WERI-Rb-1 (cell line): ENCODE results near the gene FAM200B.
"Not testable (repeated sequence)": the region's sequence is repeated elsewhere in the genome, so short reads cannot be mapped to it uniquely, and the experiment has no call there.

Experiments
- DNase-seq: peaks from one replicate; pipeline ENCODE4 v3.0.0-alpha.2; 2020
- H3K27ac ChIP-seq: fragments of 250-450 bp; sonication (Bioruptor Pico); 2 replicates; pipeline ENCODE4 v1.5.1; 2020; ENCODE audit warnings: mild to moderate bottlenecking, moderate library complexity
- H3K27me3 ChIP-seq: fragments of 250-450 bp; sonication (Bioruptor Pico); 2 replicates; pipeline ENCODE4 v1.5.1; 2021; ENCODE audit warnings: mild to moderate bottlenecking, low read depth, moderate library complexity; ENCODE audit not compliant: insufficient read depth, severe bottlenecking
- H3K36me3 ChIP-seq: fragments of 250-450 bp; sonication (Bioruptor Pico); 2 replicates; pipeline ENCODE4 v1.5.1; 2020; ENCODE audit warnings: mild to moderate bottlenecking, moderate library complexity
- H3K4me3 ChIP-seq: 2 replicates; pipeline ENCODE4 v1.5.1; 2011; ENCODE audit warnings: low read depth, mild to moderate bottlenecking, control low read depth, low read length
- H3K9me3 ChIP-seq: fragments of 250-450 bp; sonication (Bioruptor Pico); 2 replicates; pipeline ENCODE4 v1.5.1; 2021; ENCODE audit warnings: mild to moderate bottlenecking, moderate library complexity; ENCODE audit not compliant: severe bottlenecking
- TF ChIP-seq, protein P1 (sequence below): IDR thresholded peaks from 2 replicates; pipeline ENCODE4 v1.5.1; 2011; ENCODE audit warnings: low read depth, mild to moderate bottlenecking, control low read depth, inconsistent platforms, low read length

FAM200B gene

DNA sequence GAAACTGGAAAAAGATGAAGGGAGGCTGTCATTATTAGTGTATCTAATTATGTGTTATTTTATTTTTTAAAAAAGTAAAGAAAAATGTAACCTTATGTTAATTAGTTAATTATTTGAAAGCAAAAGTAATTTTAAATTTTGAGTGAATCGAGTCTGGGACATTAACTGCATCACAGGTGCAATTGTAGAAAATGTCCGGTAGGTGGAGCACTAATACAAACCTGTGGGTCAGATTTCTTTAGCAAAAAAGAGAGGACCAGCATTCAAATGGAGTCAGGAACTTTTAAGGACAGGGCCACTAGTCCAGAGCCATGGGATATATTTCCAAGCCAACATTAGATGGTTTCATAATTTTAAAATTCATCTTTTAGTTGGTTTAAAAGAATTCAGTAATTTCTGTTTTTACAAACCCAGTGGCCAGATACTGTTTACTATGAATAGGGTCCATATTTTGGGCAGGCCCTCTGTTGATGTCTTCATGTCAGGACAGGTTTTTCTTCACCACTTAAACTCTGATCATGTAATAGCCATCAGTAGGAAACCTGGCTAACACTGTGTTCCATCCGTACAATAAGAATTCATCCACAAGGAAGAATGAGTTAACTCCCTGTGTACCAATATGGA lies 48.4 kb downstream of the FAM200B start:
- TF ChIP-seq, protein P1, sequence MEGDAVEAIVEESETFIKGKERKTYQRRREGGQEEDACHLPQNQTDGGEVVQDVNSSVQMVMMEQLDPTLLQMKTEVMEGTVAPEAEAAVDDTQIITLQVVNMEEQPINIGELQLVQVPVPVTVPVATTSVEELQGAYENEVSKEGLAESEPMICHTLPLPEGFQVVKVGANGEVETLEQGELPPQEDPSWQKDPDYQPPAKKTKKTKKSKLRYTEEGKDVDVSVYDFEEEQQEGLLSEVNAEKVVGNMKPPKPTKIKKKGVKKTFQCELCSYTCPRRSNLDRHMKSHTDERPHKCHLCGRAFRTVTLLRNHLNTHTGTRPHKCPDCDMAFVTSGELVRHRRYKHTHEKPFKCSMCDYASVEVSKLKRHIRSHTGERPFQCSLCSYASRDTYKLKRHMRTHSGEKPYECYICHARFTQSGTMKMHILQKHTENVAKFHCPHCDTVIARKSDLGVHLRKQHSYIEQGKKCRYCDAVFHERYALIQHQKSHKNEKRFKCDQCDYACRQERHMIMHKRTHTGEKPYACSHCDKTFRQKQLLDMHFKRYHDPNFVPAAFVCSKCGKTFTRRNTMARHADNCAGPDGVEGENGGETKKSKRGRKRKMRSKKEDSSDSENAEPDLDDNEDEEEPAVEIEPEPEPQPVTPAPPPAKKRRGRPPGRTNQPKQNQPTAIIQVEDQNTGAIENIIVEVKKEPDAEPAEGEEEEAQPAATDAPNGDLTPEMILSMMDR: peak; percentile 68
- no peak overlapping the region for H3K27ac ChIP-seq
- no peak overlapping the region for H3K4me3 ChIP-seq

DNA sequence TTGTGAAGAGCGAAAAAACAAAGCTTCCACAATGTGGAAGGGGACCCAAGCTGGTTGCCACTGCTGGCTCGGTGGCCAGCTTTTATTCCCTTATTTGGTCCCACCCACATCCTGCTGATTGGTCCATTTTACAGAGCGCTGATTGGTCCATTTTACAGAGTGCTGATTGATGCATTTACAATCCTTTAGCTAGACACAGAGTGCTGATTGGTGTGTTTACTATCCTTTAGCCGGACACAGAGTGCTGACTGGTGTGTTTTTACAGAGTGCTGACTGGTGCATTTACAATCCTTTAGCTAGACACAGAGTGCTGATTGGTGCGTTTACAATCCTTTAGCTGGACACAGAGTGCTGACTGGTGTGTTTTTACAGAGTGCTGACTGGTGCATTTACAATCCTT lies 51.4 kb downstream of the FAM200B start:
- H3K9me3 ChIP-seq, H3K36me3 ChIP-seq, H3K27me3 ChIP-seq, H3K4me3 ChIP-seq, DNase-seq, H3K27ac ChIP-seq: not testable (repeated sequence)

More for the DNA sequence above, 48.4 kb downstream of the FAM200B start:
- DNase-seq: peak; percentile 16
- no peaks in the 10 kb centered on the region for H3K9me3 ChIP-seq
- H3K36me3 ChIP-seq: no peaks in the 10 kb centered on the region
- H3K27me3 ChIP-seq: no peaks in the 10 kb centered on the region

DNA sequence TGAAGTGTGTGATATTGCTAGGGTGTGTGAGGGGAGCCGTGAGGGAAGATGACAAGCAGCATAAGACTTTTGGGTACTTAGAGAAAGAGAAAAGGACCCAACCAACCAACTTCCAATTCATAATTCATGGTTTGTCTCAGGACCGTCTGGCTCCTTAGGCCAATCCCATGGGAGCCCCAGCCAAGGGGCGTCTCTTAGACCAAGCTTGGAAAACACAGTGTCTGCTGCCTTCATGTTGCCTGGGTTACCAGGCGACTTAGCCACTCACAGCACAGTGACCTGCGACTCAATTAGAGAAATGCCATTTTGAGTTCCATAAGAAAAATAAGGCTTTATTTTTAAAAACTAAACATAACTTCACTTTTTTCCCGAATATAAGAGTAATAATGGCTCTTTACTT lies 53.9 kb downstream of the FAM200B start:
- TF ChIP-seq, protein P1: no peak
- Histone ChIP-seq H3K9me3 (no peaks in the 10 kb centered on the region), H3K36me3 (no peaks in the 10 kb centered on the region), H3K27ac (no peak overlapping the region), H3K27me3 (no peaks in the 10 kb centered on the region), H3K4me3 (no peak overlapping the region)
- no peak for DNase-seq

DNA sequence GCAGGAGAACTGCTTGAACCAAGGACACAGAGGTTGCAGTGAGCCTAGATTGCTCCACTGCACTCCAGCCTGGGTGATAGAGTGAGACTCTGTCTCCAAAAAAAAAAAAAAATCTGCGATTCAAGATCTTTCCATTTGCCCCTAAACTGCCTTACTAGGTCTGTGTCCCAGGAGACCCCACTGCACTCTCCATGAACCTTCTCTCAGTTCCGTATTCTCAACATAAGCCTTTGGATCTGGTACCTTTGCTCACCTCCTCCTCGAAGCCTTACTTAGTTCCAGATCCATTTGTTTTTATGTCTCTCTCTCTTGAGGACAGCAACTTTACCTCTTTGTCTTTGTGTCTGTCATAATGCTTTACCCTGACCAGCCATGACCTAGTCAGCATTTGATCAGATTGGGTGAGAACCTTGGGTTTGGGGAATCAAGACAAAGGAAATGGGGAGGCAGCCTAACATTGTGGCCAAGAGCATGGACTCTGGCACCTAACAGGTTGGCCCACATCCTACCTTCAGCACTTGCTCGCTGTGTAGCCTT lies 55.0 kb downstream of the FAM200B start:
- DNase-seq: no peak
- Histone ChIP-seq H3K36me3 (no peaks in the 10 kb centered on the region), H3K4me3 (no peak overlapping the region), H3K27ac (no peak overlapping the region), H3K9me3 (peaks cover 9% of the 10 kb centered on the region), H3K27me3 (no peaks in the 10 kb centered on the region)
- TF ChIP-seq, protein P1: no peak

DNA sequence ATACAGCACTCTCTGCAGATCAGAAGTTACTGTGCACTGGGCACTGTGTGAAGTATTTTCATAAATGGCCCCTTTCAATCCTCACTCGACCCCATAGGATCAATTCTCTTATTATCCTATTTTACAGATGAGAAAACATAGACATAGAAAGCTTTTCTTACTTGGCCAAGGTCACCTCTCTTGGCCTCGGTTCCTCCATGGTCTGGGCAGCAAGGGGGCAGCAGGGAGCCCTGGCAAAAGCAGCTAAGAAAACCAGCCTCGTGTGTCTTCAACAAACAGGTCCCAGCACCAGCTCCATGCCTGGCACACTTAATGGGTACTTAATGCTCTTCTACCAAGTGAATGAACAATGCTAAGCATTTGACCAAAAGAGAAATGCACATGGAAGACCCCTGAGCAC lies 55.6 kb downstream of the FAM200B start:
- H3K27ac ChIP-seq: no peak overlapping the region

DNA sequence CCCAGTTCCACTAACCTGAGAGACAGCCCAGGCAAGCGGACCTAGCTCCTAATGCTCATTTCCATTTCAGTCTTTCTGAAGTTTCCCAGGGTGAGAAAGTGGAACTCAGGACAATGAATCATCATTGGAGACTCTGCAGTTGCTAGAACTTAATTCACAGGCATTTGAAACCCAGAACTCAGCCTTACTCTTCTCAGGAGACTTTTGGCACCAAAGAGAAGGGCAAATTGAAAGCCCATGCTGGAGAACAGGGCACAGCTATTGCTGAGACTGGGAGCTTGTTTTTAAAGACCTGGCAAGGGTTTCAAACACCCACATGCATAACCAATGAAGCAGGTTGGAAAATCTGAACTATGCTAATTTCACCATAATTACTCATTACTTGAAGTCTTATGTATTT lies 57.2 kb downstream of the FAM200B start:
- no peaks in the 10 kb centered on the region for H3K36me3 ChIP-seq
- TF ChIP-seq, protein P1: no peak
- no peak for DNase-seq
- no peaks in the 10 kb centered on the region for H3K27me3 ChIP-seq
- H3K4me3 ChIP-seq: no peak overlapping the region
- no peak overlapping the region for H3K27ac ChIP-seq
- H3K9me3 ChIP-seq: peaks cover 18% of the 10 kb centered on the region

More for the DNA sequence above, 55.6 kb downstream of the FAM200B start:
- TF ChIP-seq, protein P1: 0 out of 2 replicates have a peak, but pooled peaks have one; percentile 22
- Histone ChIP-seq H3K36me3 (no peaks in the 10 kb centered on the region), H3K27me3 (no peaks in the 10 kb centered on the region), H3K4me3 (no peak overlapping the region), H3K9me3 (peaks cover 13% of the 10 kb centered on the region)
- no peak for DNase-seq
